SJCRH30 (cell line): ENCODE results near the gene SNX9. TPM values are rescaled to one million over a fixed set of nuclear protein-coding genes. Genes with fewer than 3 reads are reported as not detected.
A peak's percentile ranks its signal among the peaks of the same experiment; 100 is the strongest.
"Not testable (repeated sequence)": the region's sequence is repeated elsewhere in the genome, so short reads cannot be mapped to it uniquely, and the experiment has no call there.

Experiments used
- DNase-seq, 2 experiments: peaks; one replicate each; pipeline ENCODE4 v3.0.0-alpha.2; 2015 to 2020
- H3K27ac ChIP-seq: fragments of 250-450 bp; sonication (Bioruptor Pico); 2 replicates; pipeline ENCODE4 v1.5.1; 2020; ENCODE audit warnings: mild to moderate bottlenecking, moderate library complexity
- H3K27me3 ChIP-seq: fragments of 250-450 bp; sonication (Bioruptor Pico); 2 replicates; pipeline ENCODE4 v1.5.1; 2020; ENCODE audit warnings: mild to moderate bottlenecking, moderate library complexity
- H3K36me3 ChIP-seq: fragments of 250-450 bp; sonication (Bioruptor Pico); 2 replicates; pipeline ENCODE4 v1.5.1; 2020; ENCODE audit warnings: mild to moderate bottlenecking, moderate library complexity
- H3K4me1 ChIP-seq: fragments of 250-450 bp; sonication (Bioruptor Pico); 2 replicates; pipeline ENCODE4 v1.5.1; 2020; ENCODE audit warnings: mild to moderate bottlenecking, moderate library complexity
- H3K4me3 ChIP-seq: fragments of 250-450 bp; sonication (Bioruptor Pico); 2 replicates; pipeline ENCODE4 v1.5.1; 2020; ENCODE audit warnings: mild to moderate bottlenecking, moderate library complexity
- H3K9me3 ChIP-seq: fragments of 250-450 bp; sonication (Bioruptor Pico); replicated peaks from 2 replicates; pipeline ENCODE4 v1.5.1; 2020; ENCODE audit warnings: mild to moderate bottlenecking, moderate library complexity
- total RNA-seq: library from RNA; depleted of rRNA; stranded (reverse); fragments of >200 nt; shearing (Covaris generic); gene quantifications from 2 replicates; pipeline ENCODE4 v1.2.3, GENCODE V29; 2014

The SNX9 gene
- total RNA-seq, 1 experiment from 2014 or later = 28.0 TPM

DNA sequence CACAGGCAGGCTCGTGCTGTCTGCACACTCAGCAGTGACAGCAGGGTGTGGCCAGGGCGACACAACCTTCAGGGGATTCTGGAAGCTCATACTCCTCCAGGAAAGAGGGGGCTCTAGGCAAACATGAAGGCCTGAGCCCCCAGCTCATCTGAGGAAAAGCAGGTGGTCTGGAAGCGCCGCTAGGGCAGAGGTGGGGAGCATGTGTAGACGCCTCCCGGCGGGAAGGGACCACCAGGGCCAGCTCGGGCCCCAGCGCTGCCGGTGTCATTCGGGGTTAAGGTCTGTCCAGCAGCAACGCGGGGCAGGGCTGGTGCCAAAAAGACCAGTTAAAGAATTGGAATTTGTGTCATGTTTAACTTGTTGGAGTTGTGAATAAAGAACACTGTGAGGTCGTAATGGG is 119.3 kb downstream of the SNX9 start:
- H3K27ac ChIP-seq = no peak overlapping the region
- peaks cover 27% of the 10 kb centered on the region for H3K36me3 ChIP-seq
- no peaks in the 10 kb centered on the region for H3K9me3 ChIP-seq
- H3K4me3 ChIP-seq = no peak overlapping the region
- DNase-seq = no peak
- H3K4me1 ChIP-seq = no peaks in the 10 kb centered on the region
- H3K27me3 ChIP-seq = no peaks in the 10 kb centered on the region

DNA sequence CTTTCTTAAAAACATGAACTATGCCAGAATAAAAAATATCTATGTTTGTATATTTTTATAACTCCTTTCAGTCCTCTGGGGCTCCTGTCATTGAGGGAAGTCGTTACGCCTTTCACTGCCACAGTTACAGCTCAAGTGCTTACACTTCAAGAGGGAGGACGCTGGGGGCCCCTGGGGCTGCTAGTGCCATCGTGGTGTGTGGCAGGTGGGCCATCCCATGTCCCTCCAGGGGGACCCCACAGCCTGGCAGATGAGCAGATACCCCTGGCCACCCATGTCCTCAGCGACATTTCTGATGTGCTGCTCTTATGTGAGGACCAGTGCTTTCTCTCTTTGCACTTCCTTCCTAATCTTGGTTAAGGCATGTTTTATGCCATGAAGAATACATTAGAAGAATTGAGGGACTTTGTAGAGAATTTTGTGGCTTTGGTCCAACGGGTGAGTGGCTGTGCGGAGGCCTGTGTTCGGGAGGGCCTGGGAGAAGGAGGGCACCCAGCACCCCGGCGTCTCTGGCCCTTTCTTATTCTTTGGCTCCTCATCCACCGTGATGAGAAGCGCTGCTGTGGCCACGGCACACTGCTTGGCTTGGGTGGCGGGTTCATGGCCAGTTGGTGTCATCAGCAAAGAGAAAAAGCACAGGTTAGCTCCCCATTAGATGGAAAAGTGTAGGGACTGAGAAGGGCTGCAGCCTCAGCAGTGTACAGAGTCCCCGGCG is 120.4 kb downstream of the SNX9 start:
- Histone ChIP-seq H3K27ac (no peak overlapping the region), H3K4me1 (no peaks in the 10 kb centered on the region), H3K4me3 (no peak overlapping the region), H3K9me3 (no peaks in the 10 kb centered on the region), H3K36me3 (peaks cover 27% of the 10 kb centered on the region), H3K27me3 (no peaks in the 10 kb centered on the region)
- no peak for DNase-seq

DNA sequence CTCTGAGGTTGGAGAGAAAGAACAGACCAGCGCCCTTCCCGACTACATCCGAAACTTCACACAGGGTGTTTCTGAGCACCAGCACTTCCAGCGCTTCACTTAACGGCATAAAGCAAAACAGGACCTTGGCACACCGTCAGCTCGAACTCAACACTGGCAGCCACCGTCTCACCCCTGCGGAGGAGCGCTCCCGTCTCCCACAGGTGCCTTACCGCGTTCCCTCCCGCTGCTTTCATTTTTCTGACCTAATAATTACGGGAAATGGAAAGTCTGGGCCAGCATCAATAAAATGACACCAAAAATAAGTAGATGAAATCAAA is 120.9 kb downstream of the SNX9 start:
- Histone ChIP-seq H3K9me3 (no peaks in the 10 kb centered on the region), H3K36me3 (peaks cover 27% of the 10 kb centered on the region), H3K4me3 (no peak overlapping the region), H3K27ac (no peak overlapping the region), H3K27me3 (no peaks in the 10 kb centered on the region), H3K4me1 (no peaks in the 10 kb centered on the region)
- DNase-seq = no peak

DNA sequence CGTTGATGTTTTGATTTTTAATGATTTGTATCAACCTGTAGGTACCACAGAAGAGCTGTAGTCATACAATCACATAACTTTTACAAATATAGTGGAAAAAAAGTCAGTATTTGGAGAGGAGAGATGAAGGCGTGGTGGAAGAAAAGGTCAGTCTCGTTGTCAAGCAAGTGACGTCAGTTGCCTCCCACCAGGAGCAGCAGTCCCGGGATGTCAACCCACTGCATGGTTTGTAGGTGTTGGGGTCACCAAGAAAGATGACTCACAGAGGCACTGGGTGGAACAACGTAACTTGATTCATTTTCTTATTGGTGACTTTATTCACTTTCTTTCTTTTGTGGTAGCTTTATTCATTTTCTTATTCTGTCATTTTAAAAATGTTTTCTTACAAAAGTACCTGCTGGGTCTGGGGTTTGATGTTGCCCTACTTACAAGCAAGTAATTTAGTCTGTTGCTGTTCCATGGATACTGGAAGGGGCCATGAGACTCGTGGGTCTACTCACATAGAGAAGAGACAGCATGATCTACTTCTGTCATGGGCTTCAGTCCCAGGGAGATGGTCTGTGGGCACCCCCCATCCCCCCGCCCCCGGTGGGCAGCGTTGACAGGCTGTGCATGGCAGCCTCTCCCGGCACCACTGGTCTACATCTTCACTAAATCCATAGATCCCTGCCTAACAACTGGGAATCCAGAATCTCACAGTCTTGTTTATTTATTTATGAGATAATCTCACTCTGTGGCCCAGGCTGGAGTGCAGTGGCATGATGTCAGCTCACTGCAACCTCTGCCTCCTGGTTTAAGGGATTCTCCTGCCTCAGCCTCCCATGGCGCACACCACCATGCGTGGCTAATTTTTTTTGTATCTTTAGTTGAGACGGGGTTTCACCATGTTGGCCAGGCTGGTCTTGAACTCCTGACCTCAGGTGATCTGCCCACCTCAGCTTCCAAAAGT is 122.2 kb downstream of the SNX9 start:
- no peak overlapping the region for H3K27ac ChIP-seq
- H3K4me3 ChIP-seq = no peak overlapping the region
- H3K9me3 ChIP-seq = no peaks in the 10 kb centered on the region
- peak in 1 of 2 experiments; percentile 12 for DNase-seq
- H3K27me3 ChIP-seq = no peaks in the 10 kb centered on the region
- peaks cover 23% of the 10 kb centered on the region for H3K36me3 ChIP-seq
- no peaks in the 10 kb centered on the region for H3K4me1 ChIP-seq

DNA sequence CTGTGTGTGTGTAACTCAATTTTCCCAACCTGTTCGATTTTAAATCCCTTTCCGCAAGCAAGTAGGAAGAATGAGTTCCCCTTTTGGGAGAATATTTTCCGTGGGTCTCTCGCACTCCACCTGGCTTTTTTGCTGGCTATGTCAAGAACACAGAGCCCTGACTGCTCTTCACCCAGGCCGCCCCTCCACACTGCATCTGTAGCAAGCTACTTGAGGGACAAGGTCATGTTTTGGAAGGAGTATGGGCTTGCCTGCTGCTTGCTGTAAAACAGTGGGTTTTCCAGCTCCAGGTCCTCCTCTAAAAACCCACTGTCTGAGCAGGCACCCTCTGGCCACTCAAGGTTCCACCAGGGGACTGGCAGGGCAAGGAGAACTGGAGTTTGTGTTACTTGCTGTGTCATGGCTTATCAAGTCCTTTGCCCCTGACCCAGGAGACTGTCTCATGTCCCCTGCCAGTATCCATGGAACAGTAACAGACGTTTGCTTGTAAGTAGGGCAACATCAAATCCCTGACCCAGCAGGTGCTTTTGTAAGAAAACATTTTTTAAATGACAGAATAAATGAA is 123.1 kb downstream of the SNX9 start:
- no peak for DNase-seq
- Histone ChIP-seq H3K4me3 (no peak overlapping the region), H3K27me3 (no peaks in the 10 kb centered on the region), H3K9me3 (no peaks in the 10 kb centered on the region), H3K36me3 (peaks cover 23% of the 10 kb centered on the region), H3K27ac (no peak overlapping the region), H3K4me1 (no peaks in the 10 kb centered on the region)

DNA sequence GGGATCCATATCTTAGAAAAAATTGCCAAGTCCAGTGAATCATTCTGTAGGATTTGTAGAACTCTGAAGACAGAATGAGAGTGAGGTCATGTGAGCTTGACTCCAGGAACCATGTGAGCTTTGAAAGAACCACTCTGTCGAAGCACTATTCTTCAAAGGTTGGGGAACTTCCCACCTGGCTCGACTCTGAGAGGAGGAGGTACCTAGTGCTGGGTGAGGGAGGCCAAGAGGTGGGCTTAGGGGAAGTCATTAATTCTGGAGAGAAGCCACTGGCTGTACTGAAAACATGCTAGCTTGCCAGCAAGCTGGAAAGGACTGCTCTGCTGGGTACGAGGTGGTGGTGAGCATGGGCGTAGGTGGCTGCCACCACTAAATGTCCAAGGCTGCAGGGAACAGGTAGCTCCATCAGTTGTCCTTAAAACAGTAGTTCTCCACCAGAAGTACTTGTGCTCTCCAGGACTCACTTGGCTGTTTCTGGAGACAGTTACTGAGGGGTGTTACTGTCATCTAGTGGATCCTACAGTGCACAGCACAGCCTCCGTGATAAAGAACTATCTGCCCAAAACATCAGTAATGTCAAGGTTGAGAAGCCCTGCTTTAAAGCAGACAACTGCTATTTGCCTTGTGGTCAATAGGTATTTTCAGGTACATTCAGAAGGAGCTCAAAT is 124.0 kb downstream of the SNX9 start:
- Histone ChIP-seq H3K36me3 (peaks cover 23% of the 10 kb centered on the region), H3K9me3 (no peaks in the 10 kb centered on the region), H3K27me3 (no peaks in the 10 kb centered on the region), H3K4me3 (no peak overlapping the region), H3K27ac (no peak overlapping the region), H3K4me1 (no peaks in the 10 kb centered on the region)
- DNase-seq = peak in 1 of 2 experiments; percentile 34

DNA sequence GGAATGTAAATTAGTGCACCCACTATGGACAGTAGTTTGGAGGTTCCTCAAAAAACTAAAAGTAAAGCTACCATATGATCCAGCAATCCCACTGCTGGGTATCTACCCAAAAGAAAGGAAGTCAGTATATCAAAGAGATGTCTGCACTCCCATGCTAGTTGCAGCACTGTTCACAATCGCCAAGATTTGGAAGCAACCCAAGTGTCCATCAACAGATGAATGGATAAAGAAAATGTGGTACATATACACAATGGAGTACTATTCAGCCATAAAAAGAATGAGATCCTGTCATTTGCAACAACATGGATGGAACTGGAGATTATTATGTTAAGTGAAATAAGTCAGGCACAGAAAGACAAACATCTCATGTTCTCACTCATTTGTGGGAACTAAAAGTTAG is 127.9 kb downstream of the SNX9 start:
- not testable (repeated sequence) for H3K36me3 ChIP-seq, H3K27ac ChIP-seq, H3K4me3 ChIP-seq, H3K4me1 ChIP-seq, H3K27me3 ChIP-seq, H3K9me3 ChIP-seq, DNase-seq

DNA sequence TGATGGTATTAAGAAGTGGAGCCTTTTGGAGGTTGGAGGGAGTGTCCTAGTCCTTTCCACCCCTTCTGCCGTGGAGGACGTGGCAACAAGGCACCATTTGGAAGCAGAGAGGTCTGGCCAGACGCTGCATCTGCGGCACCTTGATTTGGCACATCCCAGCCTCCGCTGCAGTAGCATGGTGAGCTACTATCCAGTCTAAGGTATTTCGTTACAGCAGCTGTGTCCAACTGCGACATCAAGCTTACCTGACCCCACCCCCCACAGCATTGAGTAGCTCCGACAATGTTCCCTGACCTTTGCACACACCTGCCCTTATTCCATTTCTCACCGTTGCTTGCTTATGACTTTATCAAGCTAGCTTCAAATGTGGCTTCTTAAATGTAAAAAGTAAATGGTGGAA is 128.8 kb downstream of the SNX9 start:
- DNase-seq = no peak
- Histone ChIP-seq H3K36me3 (no peaks in the 10 kb centered on the region), H3K9me3 (no peaks in the 10 kb centered on the region), H3K4me3 (no peak overlapping the region), H3K27me3 (no peaks in the 10 kb centered on the region), H3K27ac (no peak overlapping the region), H3K4me1 (no peaks in the 10 kb centered on the region)

DNA sequence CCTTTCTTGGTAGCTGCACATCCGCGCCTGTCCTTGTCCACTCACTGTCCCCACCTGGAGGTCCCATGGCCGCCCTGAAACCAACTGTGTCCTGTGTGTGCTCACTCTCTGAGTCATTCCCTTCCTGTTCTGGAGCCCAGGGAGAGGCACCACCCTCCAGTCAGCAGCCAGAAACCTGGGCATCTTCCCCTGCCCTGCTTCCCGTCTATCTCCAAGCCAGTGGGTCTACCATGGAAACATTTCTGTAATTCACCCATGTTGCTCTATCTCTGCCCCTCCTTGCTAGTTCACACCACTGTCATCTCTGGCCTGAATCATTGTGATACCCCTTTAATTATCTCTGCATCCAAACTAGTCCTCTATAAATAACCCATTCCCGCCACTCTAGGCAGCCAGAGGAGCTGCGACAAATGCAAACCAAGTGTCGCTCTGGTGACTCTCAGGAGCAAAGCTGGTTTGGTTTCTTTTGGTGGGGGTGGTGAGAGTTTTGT is 129.9 kb downstream of the SNX9 start:
- Histone ChIP-seq H3K27me3 (no peaks in the 10 kb centered on the region), H3K4me1 (no peaks in the 10 kb centered on the region), H3K36me3 (no peaks in the 10 kb centered on the region), H3K27ac (no peak overlapping the region), H3K9me3 (no peaks in the 10 kb centered on the region), H3K4me3 (no peak overlapping the region)
- DNase-seq = no peak

DNA sequence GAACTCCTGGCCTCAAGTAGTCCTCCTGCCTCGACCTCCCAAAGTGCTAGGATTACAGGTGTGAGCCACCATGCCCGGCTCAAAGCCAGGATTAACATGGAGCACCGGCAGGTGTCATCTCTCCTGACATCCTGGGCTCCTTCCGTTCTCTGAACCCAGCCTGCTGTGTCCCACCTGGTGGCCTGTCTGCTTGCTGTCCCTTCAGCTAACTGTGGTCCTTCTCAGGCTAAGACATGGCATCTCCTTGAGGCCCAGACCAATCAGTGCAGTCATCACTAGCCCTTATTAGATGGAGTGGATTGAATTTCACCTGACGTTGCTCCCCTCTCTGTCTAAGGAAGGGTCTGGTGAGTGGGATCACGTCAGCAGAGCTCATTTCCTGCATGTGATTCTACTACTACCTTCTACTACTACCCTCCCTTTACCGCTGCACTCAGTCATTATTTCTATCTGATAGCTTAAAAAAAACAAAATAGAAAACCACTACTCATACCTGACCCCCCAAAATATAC is 130.6 kb downstream of the SNX9 start:
- Histone ChIP-seq H3K27ac (no peak overlapping the region), H3K36me3 (no peaks in the 10 kb centered on the region), H3K9me3 (no peaks in the 10 kb centered on the region; the same call in 1 of the 2 replicates), H3K4me1 (no peaks in the 10 kb centered on the region), H3K27me3 (no peaks in the 10 kb centered on the region), H3K4me3 (no peak overlapping the region)
- DNase-seq = no peak

DNA sequence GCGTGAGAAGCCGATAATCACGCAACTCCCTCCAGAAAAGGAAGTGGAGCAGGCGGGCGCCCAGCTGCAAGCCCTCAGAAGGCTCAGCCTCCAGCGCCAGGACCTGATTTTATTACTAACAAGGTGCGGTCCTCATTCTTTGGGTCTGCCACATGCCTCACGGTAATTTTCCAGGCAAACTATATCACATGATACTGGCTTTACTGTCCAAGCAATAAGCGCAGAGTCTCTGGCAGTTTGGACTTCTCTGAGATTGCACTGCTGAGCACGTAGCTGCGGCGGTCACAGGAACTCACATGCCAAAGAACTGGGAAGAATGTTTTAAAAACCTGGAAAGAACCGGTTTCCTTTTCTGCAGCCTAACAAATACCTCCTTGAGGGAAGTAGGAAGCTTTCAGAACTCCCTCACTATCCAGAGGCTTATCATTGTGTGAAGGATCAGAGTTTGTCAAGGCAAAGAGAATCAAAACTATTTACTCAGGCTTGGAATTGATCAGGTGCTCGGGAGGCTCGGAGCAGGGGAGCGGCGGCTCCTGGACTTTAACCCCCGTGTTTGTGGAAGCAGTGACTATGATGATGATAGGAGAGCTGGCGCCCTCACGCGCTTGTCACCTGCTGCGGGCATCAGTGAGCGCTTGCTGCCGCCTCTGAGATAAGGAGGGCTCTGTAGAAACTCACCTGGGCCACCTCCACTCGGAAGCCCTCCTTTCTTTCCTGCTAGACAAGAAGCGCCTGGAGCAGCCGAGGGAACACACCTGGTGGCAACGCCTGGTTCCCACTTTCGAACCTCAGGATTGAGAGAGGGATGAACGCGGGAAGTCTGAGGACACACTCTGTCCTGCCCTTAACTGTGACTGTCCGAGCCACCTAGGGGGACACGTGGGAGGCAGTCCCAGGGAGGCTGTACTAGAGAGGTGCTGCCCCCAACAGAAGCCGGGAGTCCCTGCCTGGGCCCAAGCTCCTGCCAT is 131.4 kb downstream of the SNX9 start:
- Histone ChIP-seq H3K9me3 (no peaks in the 10 kb centered on the region; the same call in 1 of the 2 replicates), H3K27ac (no peak overlapping the region), H3K27me3 (no peaks in the 10 kb centered on the region), H3K36me3 (no peaks in the 10 kb centered on the region), H3K4me3 (no peak overlapping the region), H3K4me1 (no peaks in the 10 kb centered on the region)
- no peak for DNase-seq

DNA sequence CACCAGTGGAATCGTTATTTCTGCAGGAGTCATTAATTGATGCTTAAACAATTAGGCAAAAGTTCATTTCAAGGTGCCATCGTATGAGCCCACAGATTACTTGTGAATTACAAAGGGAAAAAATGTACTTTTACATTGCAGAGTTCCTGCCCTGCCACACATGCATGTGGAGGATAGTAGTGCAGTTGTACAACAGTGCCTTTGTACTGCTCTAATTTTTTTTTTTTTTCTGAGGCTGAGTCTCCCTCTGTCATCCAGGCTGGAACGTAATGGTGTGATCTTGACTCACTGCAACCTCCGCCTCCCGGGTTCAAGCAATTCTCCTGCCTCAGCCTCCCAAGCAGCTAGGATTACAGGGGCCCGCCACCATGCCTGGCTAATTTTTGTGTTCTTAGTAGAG is 132.6 kb downstream of the SNX9 start:
- no peak overlapping the region for H3K4me3 ChIP-seq
- no peak for DNase-seq
- H3K27me3 ChIP-seq = no peaks in the 10 kb centered on the region
- no peak overlapping the region for H3K27ac ChIP-seq
- H3K9me3 ChIP-seq = no peaks in the 10 kb centered on the region; the same call in 1 of the 2 replicates
- H3K4me1 ChIP-seq = no peaks in the 10 kb centered on the region
- no peaks in the 10 kb centered on the region for H3K36me3 ChIP-seq

DNA sequence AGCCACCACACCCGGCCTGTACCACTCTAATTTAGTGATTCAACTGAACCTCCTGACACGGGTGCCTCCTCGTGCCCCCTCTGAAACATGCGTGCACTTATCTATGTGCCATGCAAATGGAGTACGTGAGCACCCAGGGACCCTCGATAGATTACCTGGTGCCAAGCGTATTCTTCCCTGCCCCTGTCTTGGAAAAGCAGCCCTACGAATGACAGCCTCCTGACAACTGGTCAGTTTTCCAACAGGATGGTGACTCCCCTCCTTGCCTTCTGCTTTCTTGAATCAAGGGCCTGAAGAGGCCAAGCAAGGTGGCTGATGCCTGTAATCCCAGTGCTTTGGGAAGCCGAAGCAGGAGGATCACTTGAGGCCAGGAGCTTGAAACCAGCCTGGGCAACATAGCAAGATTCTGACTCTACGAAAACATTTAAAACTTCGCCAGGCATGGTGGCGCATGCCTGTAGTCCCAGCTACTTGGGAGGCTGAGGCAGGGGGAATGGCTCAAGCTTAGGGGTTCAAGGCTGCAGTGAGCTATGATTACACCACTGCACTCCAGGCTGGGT is 133.2 kb downstream of the SNX9 start:
- DNase-seq = no peak
- no peak overlapping the region for H3K4me3 ChIP-seq
- no peaks in the 10 kb centered on the region for H3K4me1 ChIP-seq
- no peak overlapping the region for H3K27ac ChIP-seq
- no peaks in the 10 kb centered on the region for H3K36me3 ChIP-seq
- H3K27me3 ChIP-seq = no peaks in the 10 kb centered on the region
- no peaks in the 10 kb centered on the region; the same call in 1 of the 2 replicates for H3K9me3 ChIP-seq
